GM18873 (cell line): Measurements from ENCODE around the gene KLK8.

Experiments
- ATAC-seq: cut with Tn5 transposase; IDR thresholded peaks from one replicate; pipeline ENCODE4 v1.9.1; 2021; ENCODE audit warnings: mild to moderate bottlenecking, moderate library complexity, moderate number of reproducible peaks; ENCODE audit not compliant: unreplicated experiment, low FRiP score

The KLK8 gene, protein sequence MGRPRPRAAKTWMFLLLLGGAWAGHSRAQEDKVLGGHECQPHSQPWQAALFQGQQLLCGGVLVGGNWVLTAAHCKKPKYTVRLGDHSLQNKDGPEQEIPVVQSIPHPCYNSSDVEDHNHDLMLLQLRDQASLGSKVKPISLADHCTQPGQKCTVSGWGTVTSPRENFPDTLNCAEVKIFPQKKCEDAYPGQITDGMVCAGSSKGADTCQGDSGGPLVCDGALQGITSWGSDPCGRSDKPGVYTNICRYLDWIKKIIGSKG

DNA sequence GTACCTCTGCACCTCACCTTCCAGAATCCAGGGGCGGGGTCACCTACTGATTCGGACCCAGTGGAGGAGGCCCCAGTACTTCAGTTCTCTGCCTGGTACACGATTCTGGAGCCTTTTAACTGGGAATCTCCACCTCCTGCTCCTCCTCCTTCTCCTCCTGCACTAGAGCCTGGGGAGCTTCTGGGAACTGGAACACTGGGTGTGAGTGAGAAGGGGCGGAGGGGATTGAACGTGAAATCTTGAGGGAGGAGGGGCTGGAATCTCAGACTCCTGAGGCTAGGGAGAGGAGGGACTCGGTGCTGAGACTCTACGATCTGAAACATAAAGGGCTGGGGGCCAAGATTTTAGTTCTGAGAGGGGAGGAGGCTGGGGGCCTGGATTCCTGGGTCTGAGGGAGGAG lies at the start of gene KLK8:
TSS of gene KLK8 (minus strand) at position 90 of the 400 bp plus-strand sequence. CDS start 437 bp downstream, outside the sequence.
- no peak for ATAC-seq

GRCh38 chr19:51047031-51047335 lies 45.6 kb upstream of the KLK8 start:
- no peak for ATAC-seq

- ATAC-seq: no peak
These were observed 42.9 kb upstream of the KLK8 start for GRCh38 chr19:51044327-51044726.

GRCh38 chr19:51043497-51043896 lies 42.1 kb upstream of the KLK8 start:
- ATAC-seq: no peak

DNA sequence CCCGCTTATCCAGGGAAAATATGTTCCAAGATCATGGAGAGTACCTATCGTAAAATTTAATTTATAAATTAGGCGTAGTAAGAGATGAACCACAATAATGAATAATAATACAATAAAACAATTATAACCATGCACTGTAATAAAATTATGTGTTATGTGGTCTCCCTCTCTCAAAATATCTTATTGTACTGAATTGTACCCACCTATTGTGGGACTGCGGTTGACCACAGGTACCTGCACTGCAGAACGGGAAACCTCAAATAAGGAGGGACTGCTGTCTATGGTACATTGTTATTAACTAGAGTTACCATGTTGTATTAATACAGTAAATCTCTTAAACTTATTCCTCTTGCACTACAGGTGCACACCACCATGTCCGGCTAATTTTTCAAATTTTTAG lies 38.7 kb upstream of the KLK8 start:
- no peak for ATAC-seq

DNA sequence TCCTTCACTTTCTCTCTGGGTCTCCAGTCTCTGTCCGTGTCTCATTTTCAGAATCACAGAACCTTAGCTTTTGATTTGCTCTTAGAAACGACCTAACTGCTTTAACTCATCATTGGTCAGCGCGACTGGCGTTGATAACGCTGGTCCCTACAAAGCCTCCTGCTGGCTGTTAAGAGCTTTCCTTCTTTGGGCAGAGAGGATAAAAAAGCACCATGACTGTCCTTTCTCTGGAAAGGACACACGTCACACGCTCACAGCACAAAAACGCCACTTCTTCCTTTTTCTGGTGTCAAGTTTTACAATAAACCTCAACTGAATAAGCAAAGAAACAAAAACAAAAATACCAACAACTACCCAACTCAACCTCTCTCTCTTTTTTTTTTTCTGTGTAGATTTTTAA lies 35.1 kb upstream of the KLK8 start:
- no peak for ATAC-seq

DNA sequence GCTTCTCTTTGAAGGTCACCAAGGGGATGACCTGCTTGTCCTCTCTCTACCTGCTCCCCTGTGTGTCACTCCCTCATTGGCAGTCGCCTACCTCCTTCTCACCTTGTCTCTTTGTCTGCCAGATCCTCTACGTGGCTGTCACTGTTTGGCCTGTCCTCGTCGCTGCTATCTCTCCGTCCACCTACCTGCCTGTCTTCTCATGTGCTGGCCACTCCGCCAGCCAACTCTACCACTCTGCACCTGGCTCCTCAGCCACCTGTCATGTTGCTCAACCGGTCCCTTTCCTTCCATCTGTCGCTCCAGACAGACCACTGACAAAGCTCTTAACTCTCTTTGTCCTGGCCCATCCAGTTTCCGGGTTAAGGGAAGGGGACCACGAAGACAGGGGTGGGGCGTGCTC lies 33.3 kb upstream of the KLK8 start, which contains the start of gene KLK12:
TSS of gene KLK12 (minus strand) at position 299 of the 400 bp plus-strand sequence. CDS start 381 bp downstream, outside the sequence.
- ATAC-seq: no peak

GRCh38 chr19:51031880-51032225 lies 30.4 kb upstream of the KLK8 start:
- ATAC-seq: no peak

DNA sequence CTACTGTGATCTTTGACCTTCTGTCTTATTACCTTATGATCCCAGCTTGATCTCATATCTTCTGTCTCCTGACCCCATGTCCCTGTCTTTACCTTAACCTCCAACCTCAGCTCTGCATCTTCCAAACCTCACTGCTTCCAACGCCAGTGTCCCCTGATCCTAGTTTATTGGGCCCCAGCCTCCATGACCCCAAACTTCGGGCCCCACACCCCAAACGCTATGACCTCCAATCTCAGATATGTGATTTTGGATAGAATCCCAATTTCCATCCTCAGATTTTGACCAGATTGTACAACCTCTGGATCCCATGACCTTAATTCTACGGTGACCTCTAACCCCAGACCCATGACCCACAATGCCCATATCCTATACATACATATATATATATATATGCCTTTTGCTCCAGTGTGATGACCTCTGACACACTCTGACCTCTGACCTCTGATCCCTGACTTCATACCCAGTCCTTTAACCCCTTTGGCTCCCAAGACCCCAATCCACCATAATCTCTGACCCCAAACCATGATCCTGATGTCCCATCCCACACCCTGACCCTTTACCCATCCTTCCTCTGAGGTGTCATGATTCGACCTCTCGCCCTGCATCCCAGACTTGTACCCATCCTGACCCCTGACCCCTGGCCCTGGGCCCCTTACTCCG lies 29.9 kb upstream of the KLK8 start:
- no peak for ATAC-seq

DNA sequence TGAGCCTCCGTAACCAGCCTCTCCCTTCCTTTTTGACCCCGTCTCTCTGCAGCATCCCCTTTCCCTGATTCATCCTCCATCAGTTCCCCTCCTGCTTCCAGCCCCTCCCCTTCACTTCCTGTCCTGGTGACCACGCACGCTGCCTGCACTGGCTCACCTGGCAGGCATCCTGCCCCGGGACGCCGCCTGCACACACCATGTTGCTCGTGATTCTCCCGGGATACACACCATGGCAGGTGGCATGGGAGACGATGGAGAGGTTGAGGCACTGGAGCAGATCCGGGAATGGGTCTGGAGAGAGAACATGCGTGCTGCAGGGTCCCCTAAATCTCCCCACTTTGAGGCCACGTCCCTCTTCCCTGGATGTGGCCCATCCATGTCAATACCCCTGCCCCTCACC lies 29.2 kb upstream of the KLK8 start:
- no peak for ATAC-seq

DNA sequence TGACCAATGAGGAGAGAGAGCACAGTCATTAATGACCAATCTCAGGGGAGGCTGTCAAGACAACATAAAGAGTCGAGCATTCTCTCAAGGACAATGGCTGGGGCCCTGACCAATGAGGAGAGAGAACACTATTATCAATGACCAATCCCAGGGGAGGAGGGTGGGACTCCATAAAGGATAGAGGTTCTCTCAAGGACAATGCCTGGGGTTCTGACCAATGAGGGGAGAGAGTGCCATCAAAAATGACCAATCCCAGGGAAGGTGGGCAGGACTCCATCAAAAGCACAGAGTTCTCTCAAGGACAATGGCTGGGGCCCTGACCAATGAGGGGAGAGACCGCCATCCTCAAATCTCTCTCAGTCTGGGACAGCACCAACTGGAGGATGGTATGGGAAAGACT lies 28.3 kb upstream of the KLK8 start:
- ATAC-seq: no peak

- ATAC-seq: no peak
These were observed 26.5 kb upstream of the KLK8 start for GRCh38 chr19:51027873-51028272.

- ATAC-seq: no peak
These were observed 25.9 kb upstream of the KLK8 start for GRCh38 chr19:51027126-51027806.

DNA sequence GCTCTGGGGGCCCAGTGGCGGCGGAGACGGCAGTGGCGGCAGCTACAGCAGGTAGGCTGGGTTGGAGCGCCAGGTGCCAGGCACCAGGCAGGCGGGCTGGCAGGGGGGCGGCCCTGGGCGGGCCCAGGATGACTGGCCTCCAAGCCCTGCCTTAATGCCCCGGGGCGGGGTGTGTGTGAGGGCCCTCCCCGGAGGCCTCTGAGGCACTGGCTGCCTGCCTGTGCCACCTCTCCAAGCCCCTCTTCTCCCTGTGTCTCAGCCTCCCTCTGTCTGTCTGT lies 25.1 kb upstream of the KLK8 start, which contains the start of gene KLK11:
TSS of gene KLK11 (minus strand) at position 63 of the 278 bp plus-strand sequence. CDS start 985 bp downstream, outside the sequence.
- ATAC-seq: no peak

DNA sequence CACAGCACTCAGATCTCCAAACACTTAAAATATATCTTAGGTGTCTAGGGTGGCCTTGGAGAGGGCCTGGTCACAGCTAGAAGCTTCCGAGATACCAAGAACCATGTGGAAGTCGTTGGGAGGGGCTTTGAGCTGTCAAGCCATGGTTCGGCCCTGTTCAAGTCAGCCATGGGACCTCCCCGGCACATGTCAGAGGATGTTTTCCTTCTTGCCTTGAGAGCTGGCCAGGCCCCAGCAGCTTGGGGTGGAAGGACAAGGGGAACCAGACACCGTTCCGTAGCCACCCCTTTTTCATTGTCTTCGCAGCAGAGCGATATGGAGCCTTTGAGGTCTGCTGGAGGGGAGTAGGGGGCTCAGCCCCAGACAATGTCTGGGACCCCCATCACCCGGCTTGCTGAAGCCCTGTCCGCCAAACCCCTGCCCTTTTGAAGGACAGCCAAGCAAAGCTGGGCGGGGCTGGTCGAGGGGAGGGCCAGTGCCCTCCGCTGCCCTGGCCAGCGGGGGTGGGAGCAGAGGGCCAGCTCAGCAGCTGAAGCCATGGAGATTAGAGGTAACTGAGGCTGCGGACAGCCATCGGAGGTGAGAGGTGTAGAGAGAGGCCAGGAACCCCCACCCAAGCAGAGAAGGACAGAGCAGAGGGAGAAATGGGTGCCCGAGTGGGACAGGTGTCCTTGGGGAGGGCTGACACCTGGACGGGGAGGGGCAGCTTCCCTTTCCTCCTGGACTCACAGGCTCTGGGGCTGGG lies 24.6 kb upstream of the KLK8 start:
- no peak for ATAC-seq

DNA sequence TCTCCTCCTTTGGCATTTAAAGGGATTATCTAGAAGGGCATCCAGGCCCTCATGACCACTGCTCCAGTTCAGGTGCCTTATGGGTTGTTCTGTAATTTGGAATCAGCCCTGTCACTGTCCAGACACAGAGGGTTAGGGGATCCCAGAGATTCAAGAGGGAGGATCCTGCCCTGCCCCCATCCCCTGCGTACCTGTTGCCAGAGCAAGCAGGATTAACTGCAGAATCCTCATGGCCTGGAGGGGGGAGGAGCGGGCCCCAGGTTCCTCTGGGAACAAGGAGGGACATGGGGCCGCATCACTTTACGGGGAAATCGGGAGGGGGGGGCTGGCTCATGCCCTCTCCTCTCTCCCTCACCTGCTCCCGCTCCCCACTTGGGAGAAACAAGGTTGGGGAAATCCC lies 24.0 kb upstream of the KLK8 start:
- ATAC-seq: no peak

DNA sequence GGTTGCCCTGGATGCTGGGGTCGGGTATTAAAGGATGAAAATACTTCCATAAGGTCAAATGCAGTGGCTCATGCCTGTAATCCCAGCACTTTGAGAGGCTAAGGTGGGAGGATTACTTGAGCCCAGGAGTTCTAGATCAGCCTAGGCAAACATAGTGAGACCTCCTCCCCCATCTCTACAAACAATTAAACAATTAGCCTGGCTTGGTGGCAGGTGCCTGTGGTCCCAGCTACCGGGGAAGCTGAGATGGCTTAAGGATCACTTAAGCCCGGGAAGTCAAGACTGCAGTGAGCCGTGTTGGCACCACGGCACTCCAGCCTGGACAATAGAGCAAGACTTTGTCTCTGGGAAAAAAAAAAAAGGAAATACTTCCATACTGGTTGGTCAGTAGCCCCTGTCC lies 23.5 kb upstream of the KLK8 start:
- no peak for ATAC-seq

GRCh38 chr19:51023946-51024345 lies 22.5 kb upstream of the KLK8 start:
- no peak for ATAC-seq

DNA sequence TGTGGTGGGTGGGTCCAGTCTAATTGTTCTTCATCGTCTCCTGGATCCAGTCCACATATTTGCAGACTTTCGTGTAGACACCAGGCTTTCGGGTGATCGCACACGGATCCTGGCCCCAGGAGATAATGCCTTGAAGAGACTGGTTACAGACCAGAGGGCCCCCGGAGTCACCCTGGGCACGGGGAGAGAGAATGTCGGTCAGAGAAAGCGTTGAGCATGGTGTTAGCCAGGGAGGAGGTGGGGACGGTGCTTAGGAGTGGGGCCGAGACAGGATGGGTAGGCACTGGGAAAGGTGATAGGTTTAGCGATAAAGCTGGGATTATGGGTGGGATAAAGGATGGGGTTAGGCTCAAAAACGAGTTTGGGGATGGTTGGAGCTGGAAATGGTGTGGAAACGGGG lies 21.1 kb upstream of the KLK8 start:
- ATAC-seq: no peak

DNA sequence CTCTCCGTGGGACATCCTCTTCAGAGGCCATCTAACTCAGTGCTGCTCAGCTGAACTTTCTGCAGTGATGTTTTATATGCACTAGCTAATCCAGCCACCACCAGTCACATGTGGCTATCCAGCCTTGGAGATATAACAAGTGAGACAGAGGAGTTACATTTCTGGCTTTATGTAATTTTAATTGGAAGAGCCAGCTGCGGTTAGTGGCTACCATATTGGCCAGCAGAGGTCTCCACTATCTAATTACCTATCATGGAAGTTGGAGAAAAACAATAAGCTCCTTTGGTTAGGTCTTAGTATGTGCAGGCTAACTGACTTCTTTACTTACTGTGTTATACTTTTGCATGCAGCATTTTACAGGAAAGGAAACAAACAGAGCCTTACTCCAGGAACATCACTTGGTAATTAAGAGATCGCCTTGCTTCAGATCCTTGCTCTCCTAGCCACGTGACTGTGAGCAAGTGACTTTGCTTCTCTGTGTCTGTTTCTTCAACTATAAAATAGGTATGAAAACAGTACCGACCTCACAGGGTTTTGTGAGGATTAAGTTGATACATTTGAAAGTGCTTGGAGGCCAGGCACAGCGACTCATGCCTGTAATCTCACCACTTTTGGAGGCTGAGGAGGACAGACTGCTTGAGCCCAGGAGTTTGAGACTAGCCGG lies 19.7 kb upstream of the KLK8 start:
- ATAC-seq: no peak

DNA sequence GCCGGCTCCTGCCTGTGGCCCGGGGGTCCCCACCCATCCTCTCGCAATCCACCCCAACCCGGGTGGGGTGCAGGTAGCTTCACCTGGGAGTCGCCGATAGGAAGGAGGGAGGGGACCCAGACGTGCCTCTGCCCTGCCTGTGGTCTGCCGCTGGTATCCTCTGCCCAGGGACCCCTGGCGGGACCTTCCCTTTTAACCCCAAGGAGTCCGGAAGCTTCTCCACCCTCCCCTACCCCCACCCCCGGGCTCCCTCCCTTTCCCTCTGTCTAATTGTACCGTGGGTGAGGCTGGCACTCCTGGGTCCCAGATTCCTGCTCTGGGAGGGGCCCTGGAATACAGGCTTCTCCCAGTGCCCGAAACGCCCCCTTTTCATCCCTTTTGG lies 18.1 kb upstream of the KLK8 start, which contains the start of gene KLK10:
TSS of gene KLK10 (minus strand) at position 166 of the 382 bp plus-strand sequence. CDS start 579 bp downstream, outside the sequence.
- no peak for ATAC-seq
